NOMO-1 treated with dmso at 0.1 percent for 144 hours (cell line): ENCODE results near the gene ANGPTL3.

Source experiments
- DNase-seq: peaks from one replicate; lab custom pipeline; 2025; ENCODE audit not compliant: unreplicated experiment; lab: John Stamatoyannopoulos, UW

The ANGPTL3 gene

GRCh38 chr1:62625415-62625814 lies 28.1 kb downstream of the ANGPTL3 start:
- DNase-seq, result peak; percentile 26

DNA sequence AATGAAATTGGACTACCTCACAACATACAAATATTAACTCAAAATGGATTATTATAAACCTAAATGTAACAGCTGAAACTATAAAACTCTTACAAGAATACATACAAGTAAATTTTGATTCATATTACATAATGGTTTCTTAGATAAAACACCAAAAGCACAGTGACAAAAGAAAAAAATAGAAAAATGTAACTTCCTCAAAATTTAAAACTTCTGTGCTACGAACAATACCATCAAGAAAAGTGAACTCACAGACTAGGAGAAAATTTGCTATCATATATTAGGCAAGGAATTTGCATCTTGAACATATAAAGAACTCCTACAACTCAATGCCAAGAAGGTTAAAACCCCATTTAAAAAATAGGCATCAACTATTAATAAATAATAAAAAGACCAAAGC lies 31.2 kb downstream of the ANGPTL3 start:
- DNase-seq, result no peak

GRCh38 chr1:62637392-62638105 lies 40.2 kb downstream of the ANGPTL3 start:
- DNase-seq, result no peak

DNA sequence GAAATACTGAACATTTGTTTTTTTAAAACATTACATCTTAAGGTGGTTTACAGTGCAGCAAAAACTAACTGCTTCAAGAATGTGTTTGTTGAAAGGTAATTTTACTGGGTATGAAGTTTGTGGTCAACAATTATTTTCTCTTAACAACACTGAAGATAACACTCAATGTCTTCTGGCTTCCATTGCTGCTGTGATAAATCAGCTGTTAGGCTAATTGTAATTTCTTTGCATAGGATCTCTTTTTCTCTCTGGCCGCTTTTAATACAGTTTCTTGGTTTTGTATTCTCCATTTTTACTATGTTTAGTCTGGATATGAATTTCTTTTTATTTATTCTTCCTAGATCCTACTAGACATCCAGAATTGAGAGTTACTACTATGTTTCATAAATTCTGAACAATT lies 46.0 kb downstream of the ANGPTL3 start:
- no peak for DNase-seq

GRCh38 chr1:62652387-62652786 lies 55.1 kb downstream of the ANGPTL3 start:
- DNase-seq, result no peak

- no peak for DNase-seq
These were observed 57.4 kb downstream of the ANGPTL3 start for GRCh38 chr1:62654744-62655143.
